ENCODE data around the gene TMEM202. TPM values are rescaled to one million over a fixed set of nuclear protein-coding genes. Genes with fewer than 3 reads are reported as not detected.

TMEM202 gene
- total and polyA plus RNA-seq, 2 of the 4 experiments (the other 2 are of a cell fraction) = not detected

DNA sequence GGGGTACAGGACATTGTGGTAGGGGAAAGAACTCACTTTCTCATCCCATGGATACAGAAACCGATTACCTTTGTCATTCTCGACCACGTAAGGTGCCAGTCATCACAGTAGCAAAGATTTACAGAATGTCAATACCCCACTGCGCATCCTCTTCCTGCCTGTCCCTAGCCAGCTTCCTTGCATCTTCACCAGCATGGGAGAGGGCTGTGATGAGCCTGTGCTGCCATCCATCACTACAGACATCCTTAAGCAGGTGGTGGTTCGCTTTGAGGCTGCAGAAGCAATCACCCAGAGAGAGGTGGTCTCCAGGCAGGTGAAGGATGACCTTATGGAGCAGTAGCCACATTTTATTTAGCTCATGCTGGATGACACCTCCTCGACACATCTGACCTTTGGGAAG lies 52.7 kb downstream of the TMEM202 start:
- H2AK9ac ChIP-seq (replicated peaks; ENCODE audit: low read depth, low read length, poor library complexity) = peak overlapping the region; percentile 40
- H3K4ac ChIP-seq (ENCODE audit: low read depth, low read length) = no peak overlapping the region
- H3K4me3 ChIP-seq (ENCODE audit: insufficient read depth, low read depth, low read length) = no peak overlapping the region
- H3K9ac ChIP-seq (ENCODE audit: low read depth, low read length) = no peak overlapping the region
- no peak overlapping the region for H3K4me2 ChIP-seq (ENCODE audit: low read depth, low read length)
- no peak for ATAC-seq (ENCODE audit: low read depth)
- no peaks in the 10 kb centered on the region for H3K4me1 ChIP-seq (ENCODE audit: control insufficient read depth, insufficient read depth, low read length)
- H3K9me1 ChIP-seq (ENCODE audit: insufficient read depth, low read length) = no peaks in the 10 kb centered on the region
- no peak overlapping the region for H4K5ac ChIP-seq (ENCODE audit: low read depth, low read length)
- no peaks in the 10 kb centered on the region for H3K9me3 ChIP-seq (ENCODE audit: control insufficient read depth, insufficient read depth, low read length)
- in situ Hi-C loops (cut with MboI; ENCODE audit: low sequenced_read_pairs) = no loop called here
- no peak overlapping the region for H4K8ac ChIP-seq (ENCODE audit: low read depth in 2 of 2, low read length in 2 of 2)
- H3K14ac ChIP-seq (replicated peaks; ENCODE audit: low read depth, low read length) = no peak overlapping the region; the same call in 1 of the 2 replicates
- no peak overlapping the region for H2AFZ ChIP-seq (replicated peaks; ENCODE audit: low read length, poor library complexity)
- no TSS peak for BruUV-seq (replicated peaks)
- H4K91ac ChIP-seq (ENCODE audit: insufficient read depth, low read depth, low read length) = no peak overlapping the region
- TF ChIP-seq BHLHE40 (IDR thresholded peaks at IDR 0.05; ENCODE audit: low read depth, low read length) = no peak
- no peak for TF ChIP-seq RFX5 (IDR thresholded peaks at IDR 0.05; ENCODE audit: low read depth, low read length)
- TF ChIP-seq MAZ (IDR thresholded peaks at IDR 0.05; ENCODE audit: borderline replicate concordance, low read depth, low read length) = no peak
- no peak for TF ChIP-seq SMC3 (IDR thresholded peaks at IDR 0.05; ENCODE audit: low read depth, low read length)
- no peak for TF ChIP-seq RAD21 (IDR thresholded peaks at IDR 0.05; ENCODE audit: low read length)
- TF ChIP-seq, protein P1, sequence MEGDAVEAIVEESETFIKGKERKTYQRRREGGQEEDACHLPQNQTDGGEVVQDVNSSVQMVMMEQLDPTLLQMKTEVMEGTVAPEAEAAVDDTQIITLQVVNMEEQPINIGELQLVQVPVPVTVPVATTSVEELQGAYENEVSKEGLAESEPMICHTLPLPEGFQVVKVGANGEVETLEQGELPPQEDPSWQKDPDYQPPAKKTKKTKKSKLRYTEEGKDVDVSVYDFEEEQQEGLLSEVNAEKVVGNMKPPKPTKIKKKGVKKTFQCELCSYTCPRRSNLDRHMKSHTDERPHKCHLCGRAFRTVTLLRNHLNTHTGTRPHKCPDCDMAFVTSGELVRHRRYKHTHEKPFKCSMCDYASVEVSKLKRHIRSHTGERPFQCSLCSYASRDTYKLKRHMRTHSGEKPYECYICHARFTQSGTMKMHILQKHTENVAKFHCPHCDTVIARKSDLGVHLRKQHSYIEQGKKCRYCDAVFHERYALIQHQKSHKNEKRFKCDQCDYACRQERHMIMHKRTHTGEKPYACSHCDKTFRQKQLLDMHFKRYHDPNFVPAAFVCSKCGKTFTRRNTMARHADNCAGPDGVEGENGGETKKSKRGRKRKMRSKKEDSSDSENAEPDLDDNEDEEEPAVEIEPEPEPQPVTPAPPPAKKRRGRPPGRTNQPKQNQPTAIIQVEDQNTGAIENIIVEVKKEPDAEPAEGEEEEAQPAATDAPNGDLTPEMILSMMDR (conservative IDR thresholded peaks at IDR 0.05; ENCODE audit: low read depth, low read length) = no peak
- no peak for TF ChIP-seq CHD1 (IDR thresholded peaks at IDR 0.05; ENCODE audit: low read depth, low read length)
- TF ChIP-seq, protein P2, sequence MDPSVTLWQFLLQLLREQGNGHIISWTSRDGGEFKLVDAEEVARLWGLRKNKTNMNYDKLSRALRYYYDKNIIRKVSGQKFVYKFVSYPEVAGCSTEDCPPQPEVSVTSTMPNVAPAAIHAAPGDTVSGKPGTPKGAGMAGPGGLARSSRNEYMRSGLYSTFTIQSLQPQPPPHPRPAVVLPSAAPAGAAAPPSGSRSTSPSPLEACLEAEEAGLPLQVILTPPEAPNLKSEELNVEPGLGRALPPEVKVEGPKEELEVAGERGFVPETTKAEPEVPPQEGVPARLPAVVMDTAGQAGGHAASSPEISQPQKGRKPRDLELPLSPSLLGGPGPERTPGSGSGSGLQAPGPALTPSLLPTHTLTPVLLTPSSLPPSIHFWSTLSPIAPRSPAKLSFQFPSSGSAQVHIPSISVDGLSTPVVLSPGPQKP (IDR thresholded peaks at IDR 0.05; ENCODE audit: borderline replicate concordance, low read depth, low read length) = no peak
- no peak for TF ChIP-seq CEBPB (IDR thresholded peaks at IDR 0.05; ENCODE audit: low read depth, low read length)
- no peak for TF ChIP-seq MAFK (IDR thresholded peaks at IDR 0.05; ENCODE audit: low read depth, low read length)
- TF ChIP-seq NFE2L2 (IDR thresholded peaks at IDR 0.05; ENCODE audit: low read depth, low read length) = no peak
- no peak for TF ChIP-seq MXI1 (IDR thresholded peaks at IDR 0.05; ENCODE audit: borderline replicate concordance, low read depth, low read length)
- TF ChIP-seq FOS (IDR thresholded peaks at IDR 0.05; ENCODE audit: low read depth, low read length) = no peak
- TF ChIP-seq POLR2A (IDR thresholded peaks at IDR 0.05; ENCODE audit: low read depth, low read length) = no peak
- TF ChIP-seq, protein P3, sequence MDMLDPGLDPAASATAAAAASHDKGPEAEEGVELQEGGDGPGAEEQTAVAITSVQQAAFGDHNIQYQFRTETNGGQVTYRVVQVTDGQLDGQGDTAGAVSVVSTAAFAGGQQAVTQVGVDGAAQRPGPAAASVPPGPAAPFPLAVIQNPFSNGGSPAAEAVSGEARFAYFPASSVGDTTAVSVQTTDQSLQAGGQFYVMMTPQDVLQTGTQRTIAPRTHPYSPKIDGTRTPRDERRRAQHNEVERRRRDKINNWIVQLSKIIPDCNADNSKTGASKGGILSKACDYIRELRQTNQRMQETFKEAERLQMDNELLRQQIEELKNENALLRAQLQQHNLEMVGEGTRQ (IDR thresholded peaks at IDR 0.05; ENCODE audit: low read depth, low read length) = no peak
- no peak for TF ChIP-seq RCOR1 (IDR thresholded peaks at IDR 0.05; ENCODE audit: insufficient replicate concordance, low read length)
- H3K27ac ChIP-seq (ENCODE audit: insufficient read depth, low read length) = no peak overlapping the region
- no peak for DNase-seq
- dilution Hi-C loops (cut with HindIII; ENCODE audit: low sequenced_read_pairs, unreplicated experiment) = no loop called here
- ChIA-PET CTCF (no interaction called here), POLR2A (ENCODE audit: unreplicated experiment) (no interaction called here)
- H3K56ac ChIP-seq (ENCODE audit: extremely low read depth, insufficient read depth, low read length) = no peak overlapping the region
- H3K27me3 ChIP-seq (ENCODE audit: control insufficient read depth, insufficient read depth, low read length) = peaks cover 8% of the 10 kb centered on the region
- H2BK20ac ChIP-seq (ENCODE audit: low read depth, low read length) = no peak overlapping the region
- H3K36me3 ChIP-seq (ENCODE audit: control insufficient read depth, insufficient read depth, low read length) = no peaks in the 10 kb centered on the region
- H3K18ac ChIP-seq (ENCODE audit: low read depth, low read length) = no peak overlapping the region
- WGBS, 2 experiments (ENCODE audit: extremely low coverage in 2 of 2, insufficient read length in 1 of 2) = no CpG with 5 or more reads among the region's 6 CpGs
- no peaks in the 10 kb centered on the region for H4K20me1 ChIP-seq (ENCODE audit: insufficient read depth, low read length)
- no peak overlapping the region for H2BK15ac ChIP-seq (ENCODE audit: low read depth, low read length)
- no peak overlapping the region for H2BK120ac ChIP-seq (ENCODE audit: low read depth, low read length)
- no peak overlapping the region for H2BK5ac ChIP-seq (ENCODE audit: low read depth, low read length, poor library complexity, severe bottlenecking)
- no peak overlapping the region for H2AK5ac ChIP-seq (ENCODE audit: low read depth, low read length)
- intact Hi-C loops (cut with micrococcal nuclease) = no loop called here
- no peaks in the 10 kb centered on the region for H3K79me1 ChIP-seq (ENCODE audit: low read depth in 1 of 2, low read length in 2 of 2)
- H3K23ac ChIP-seq (ENCODE audit: low read depth, low read length) = no peak overlapping the region
